K562 (cell line): ENCODE measurements around the gene PPP1R37. TPM values are rescaled to one million over a fixed set of nuclear protein-coding genes. Genes with fewer than 3 reads are reported as not detected.

Experiments used
- ARID4B ChIP-seq: sonication (generic); formaldehyde crosslinking; IDR thresholded peaks from 2 replicates; pipeline ENCODE4 v1.8.0; 2022; ENCODE audit warnings: mild to moderate bottlenecking, missing genetic modification reagents
- CEBPB ChIP-seq: fragments of 450-650 bp; IDR thresholded peaks from 2 replicates; pipeline ENCODE4 v1.6.1; 2016; ENCODE audit warnings: missing genetic modification characterization, missing compliant biosample characterization
- HCFC1 ChIP-seq: IDR thresholded peaks from 2 replicates; pipeline ENCODE4 v1.6.1; 2012; ENCODE audit warnings: low read depth, low read length, improper control_type of control experiment
- HLTF ChIP-seq: fragments of 450-650 bp; IDR thresholded peaks from 2 replicates; pipeline ENCODE4 v1.6.1; 2016
- HMGXB4 ChIP-seq: sonication (generic); formaldehyde crosslinking; IDR thresholded peaks from 2 replicates; pipeline ENCODE4 v1.8.1; 2023; ENCODE audit warnings: mild to moderate bottlenecking, missing genetic modification reagents
- TRIM25 ChIP-seq: fragments of 450-650 bp; IDR thresholded peaks from 2 replicates; pipeline ENCODE4 v1.7.0; 2016; ENCODE audit warnings: borderline replicate concordance
- ZBTB11 ChIP-seq, 3 experiments: fragments of 200-800 bp in 1 of 3; fragments of 250-450 bp in 1 of 3; fragments of 450-650 bp in 1 of 3; sonication (Bioruptor Pico) in 1 of 3; sonication (Bioruptor generic) in 1 of 3; formaldehyde crosslinking in 1 of 3; IDR thresholded peaks; 2 replicates each; pipeline versions ENCODE4 v1.6.1 to v1.8.0; 2016 to 2022; ENCODE audit warnings: mild to moderate bottlenecking in 2 of 3, missing genetic modification characterization in 2 of 3, missing compliant biosample characterization in 1 of 3, moderate library complexity in 1 of 3
- ZNF830 ChIP-seq: fragments of 250-450 bp; sonication (Bioruptor Pico); IDR thresholded peaks from 2 replicates; pipeline ENCODE4 v1.5.0; 2021; ENCODE audit warnings: mild to moderate bottlenecking
- polyA plus RNA-seq, 8 experiments: library from polyadenylated mRNA; depleted of rRNA in 4 of 8; stranded (reverse) in 5 of 8; unstranded in 3 of 8; fragments of >200 nt; fragmentation: Nextera tagmentation in 2 of 8; fragmentation: Illumina TruSeq in 1 of 8; extraction: Ambion mirVana in 2 of 8; extraction: Trizol in 1 of 8; gene quantifications; 2 replicates each; pipeline versions ENCODE4 v1.2.1 to v1.2.3, GENCODE V29; 2011 to 2014; ENCODE audit warnings: inconsistent platforms in 1 of 8, missing spikeins in 1 of 8
- total RNA-seq, 7 experiments: library from RNA; depleted of rRNA in 6 of 7; stranded (reverse); fragments of >200 nt in 6 of 7; fragmentation: Illumina TruSeq in 2 of 7; extraction: Trizol in 2 of 7; gene quantifications; 2 replicates each; pipeline versions ENCODE4 v1.2.1 to v1.2.3, GENCODE V29; 2011 to 2021; ENCODE audit warnings: low replicate concordance in 1 of 7
- TF ChIP-seq, protein P1 (sequence below): sonication (generic); formaldehyde crosslinking; IDR thresholded peaks from 2 replicates; pipeline ENCODE4 v1.8.1; 2023; ENCODE audit warnings: mild to moderate bottlenecking, missing genetic modification reagents
- TF ChIP-seq, protein P2 (sequence below): fragments of 450-650 bp; IDR thresholded peaks from 2 replicates; pipeline ENCODE4 v1.6.1; 2018; ENCODE audit warnings: mild to moderate bottlenecking, low read depth; ENCODE audit not compliant: partially characterized antibody

The PPP1R37 gene
- total and polyA plus RNA-seq, 9 of the 15 experiments (the other 6 are each of a cell fraction or from before 2014, with no cell fraction given), result 0.04 to 20.3 (median 7.3) TPM

DNA sequence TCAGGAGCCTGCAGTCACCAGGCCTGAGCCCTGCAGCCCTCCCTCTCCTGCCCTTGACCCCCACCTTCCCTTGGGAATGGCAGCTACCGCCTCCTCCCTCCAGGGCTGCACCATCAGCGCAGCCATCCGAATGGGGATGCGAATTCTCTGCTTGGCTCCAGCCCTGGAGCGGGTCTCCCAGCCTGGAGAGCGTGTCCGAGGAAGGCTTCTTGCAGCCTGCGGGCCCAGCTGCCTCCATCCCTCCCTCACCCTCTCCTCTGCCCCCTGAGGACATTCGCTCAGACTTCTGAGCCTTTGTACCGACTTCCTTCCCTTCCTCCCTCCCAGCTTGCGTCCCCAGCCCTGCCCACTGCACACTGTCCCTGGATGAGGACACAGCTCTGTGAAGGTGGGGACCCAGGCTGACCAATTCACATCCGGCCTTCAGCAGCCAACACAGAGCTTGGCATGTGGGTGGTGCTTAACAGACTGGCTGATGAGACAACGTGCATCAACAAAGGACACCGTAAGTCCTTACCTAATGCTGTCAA, 73.8 kb downstream of the PPP1R37 start (continued):
- TF ChIP-seq TRIM25 (no peak), ARID4B (CRISPR knock-in tag) (no peak), HCFC1 (no peak), HLTF (no peak), CEBPB (tag) (no peak), ZBTB11 (CRISPR knock-in tag; IDR thresholded peaks at IDR 0.05) (no peak), ZNF830 (CRISPR knock-in tag) (no peak), HMGXB4 (CRISPR knock-in tag) (no peak)
- TF ChIP-seq, protein P1, sequence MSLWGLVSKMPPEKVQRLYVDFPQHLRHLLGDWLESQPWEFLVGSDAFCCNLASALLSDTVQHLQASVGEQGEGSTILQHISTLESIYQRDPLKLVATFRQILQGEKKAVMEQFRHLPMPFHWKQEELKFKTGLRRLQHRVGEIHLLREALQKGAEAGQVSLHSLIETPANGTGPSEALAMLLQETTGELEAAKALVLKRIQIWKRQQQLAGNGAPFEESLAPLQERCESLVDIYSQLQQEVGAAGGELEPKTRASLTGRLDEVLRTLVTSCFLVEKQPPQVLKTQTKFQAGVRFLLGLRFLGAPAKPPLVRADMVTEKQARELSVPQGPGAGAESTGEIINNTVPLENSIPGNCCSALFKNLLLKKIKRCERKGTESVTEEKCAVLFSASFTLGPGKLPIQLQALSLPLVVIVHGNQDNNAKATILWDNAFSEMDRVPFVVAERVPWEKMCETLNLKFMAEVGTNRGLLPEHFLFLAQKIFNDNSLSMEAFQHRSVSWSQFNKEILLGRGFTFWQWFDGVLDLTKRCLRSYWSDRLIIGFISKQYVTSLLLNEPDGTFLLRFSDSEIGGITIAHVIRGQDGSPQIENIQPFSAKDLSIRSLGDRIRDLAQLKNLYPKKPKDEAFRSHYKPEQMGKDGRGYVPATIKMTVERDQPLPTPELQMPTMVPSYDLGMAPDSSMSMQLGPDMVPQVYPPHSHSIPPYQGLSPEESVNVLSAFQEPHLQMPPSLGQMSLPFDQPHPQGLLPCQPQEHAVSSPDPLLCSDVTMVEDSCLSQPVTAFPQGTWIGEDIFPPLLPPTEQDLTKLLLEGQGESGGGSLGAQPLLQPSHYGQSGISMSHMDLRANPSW, result no peak
- TF ChIP-seq, protein P2, sequence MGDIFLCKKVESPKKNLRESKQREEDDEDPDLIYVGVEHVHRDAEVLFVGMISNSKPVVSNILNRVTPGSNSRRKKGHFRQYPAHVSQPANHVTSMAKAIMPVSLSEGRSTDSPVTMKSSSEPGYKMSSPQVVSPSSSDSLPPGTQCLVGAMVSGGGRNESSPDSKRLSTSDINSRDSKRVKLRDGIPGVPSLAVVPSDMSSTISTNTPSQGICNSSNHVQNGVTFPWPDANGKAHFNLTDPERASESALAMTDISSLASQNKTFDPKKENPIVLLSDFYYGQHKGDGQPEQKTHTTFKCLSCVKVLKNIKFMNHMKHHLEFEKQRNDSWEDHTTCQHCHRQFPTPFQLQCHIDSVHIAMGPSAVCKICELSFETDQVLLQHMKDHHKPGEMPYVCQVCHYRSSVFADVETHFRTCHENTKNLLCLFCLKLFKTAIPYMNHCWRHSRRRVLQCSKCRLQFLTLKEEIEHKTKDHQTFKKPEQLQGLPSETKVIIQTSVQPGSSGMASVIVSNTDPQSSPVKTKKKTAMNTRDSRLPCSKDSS, result no peak
